GM19372 (cell line): ENCODE measurements around the gene ANKHD1.

Source experiments
- ATAC-seq: cut with Tn5 transposase; IDR thresholded peaks from one replicate; pipeline ENCODE4 v1.9.1; 2021; ENCODE audit warnings: mild to moderate bottlenecking, low read depth, moderate library complexity; ENCODE audit not compliant: unreplicated experiment

Gene ANKHD1

DNA sequence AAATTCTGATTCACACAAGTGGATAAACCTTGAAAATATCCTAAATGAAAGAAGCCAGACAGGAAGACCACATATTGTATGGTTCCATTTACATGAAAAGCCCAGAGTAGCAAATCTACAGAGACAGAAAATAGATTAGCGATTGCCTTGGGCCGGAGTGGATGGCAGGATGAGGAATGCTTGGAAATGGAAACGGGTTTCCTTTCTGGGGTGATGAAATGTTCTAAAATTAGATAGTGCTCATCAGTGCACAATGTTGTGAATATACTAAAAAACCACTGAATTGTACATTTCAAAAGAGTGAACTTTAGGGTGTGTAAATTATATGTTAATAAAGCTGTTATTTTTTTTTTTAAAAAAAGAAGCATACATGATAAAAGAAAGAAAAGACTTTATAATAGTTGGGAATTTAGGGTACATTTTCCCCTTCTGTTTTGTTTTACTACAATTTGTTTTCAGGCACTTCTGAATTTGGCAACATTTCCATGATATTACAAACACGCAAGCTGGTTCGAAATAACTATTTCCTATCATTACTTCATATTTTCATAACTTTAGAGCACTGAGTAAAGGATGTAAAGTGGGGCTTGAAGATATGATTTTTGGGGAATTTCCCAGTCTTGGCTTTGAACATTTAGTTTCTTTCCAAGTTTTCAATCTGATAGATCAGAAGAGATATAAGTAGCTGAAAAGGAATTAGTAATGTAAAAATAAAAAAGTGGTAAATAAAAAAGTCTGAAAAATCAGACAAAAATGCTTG, 186.9 kb downstream of the ANKHD1 start:
- ATAC-seq = no peak
